Gastroesophageal sphincter (tissue), 3 donors: ENCODE results near the gene SUN1.

Source experiments
- EP300 ChIP-seq: sonication (generic); formaldehyde crosslinking; IDR thresholded peaks from one replicate; pipeline ENCODE4 v1.6.1; 2017; ENCODE audit warnings: antibody characterized with exemption, mild to moderate bottlenecking
- TF ChIP-seq, protein P1 (sequence below), 4 experiments: fragments of 200-600 bp in 2 of 4; fragments of 450-650 bp in 2 of 4; sonication (generic) in 1 of 4; IDR thresholded peaks; one replicate each; pipeline ENCODE4 v1.5.1; 2017 to 2019; ENCODE audit warnings: antibody characterized with exemption in 4 of 4, mild to moderate bottlenecking in 2 of 4, moderate library complexity in 2 of 4

DNA sequence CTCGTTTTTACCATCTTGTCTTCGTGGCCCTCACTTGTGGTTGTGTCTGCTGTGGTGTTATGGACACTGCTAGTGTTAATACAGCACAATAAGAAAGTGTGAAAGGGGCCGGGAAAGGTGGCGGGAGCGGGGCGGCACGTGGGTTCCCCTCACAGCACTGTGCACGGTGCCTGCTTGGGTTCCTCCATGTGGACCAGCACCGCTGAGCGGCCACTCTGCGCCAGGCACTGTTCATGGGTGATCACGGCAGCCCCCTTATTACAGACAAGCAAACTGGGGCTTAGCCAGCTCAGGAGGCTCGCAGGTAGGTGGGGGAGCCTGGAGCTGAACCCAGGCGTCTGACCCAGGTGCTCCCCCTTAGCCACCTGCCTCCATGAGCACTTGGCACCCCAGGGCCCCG is 12.2 kb downstream of the SUN1 start:
- TF ChIP-seq, protein P1, sequence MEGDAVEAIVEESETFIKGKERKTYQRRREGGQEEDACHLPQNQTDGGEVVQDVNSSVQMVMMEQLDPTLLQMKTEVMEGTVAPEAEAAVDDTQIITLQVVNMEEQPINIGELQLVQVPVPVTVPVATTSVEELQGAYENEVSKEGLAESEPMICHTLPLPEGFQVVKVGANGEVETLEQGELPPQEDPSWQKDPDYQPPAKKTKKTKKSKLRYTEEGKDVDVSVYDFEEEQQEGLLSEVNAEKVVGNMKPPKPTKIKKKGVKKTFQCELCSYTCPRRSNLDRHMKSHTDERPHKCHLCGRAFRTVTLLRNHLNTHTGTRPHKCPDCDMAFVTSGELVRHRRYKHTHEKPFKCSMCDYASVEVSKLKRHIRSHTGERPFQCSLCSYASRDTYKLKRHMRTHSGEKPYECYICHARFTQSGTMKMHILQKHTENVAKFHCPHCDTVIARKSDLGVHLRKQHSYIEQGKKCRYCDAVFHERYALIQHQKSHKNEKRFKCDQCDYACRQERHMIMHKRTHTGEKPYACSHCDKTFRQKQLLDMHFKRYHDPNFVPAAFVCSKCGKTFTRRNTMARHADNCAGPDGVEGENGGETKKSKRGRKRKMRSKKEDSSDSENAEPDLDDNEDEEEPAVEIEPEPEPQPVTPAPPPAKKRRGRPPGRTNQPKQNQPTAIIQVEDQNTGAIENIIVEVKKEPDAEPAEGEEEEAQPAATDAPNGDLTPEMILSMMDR (IDR thresholded peaks at IDR 0.05): no peak
- no peak for TF ChIP-seq EP300
